K562 (cell line): ENCODE results near the gene RASGEF1C. TPM values are rescaled to one million over a fixed set of nuclear protein-coding genes. Genes with fewer than 3 reads are reported as not detected.
A peak's percentile ranks its signal among the peaks of the same experiment; 100 is the strongest.

Experiments
- CBX3 ChIP-seq, 2 experiments: IDR thresholded peaks; 1 replicate in 1 of 2; 2 replicates in 1 of 2; pipeline ENCODE4 v1.6.1; 2012; ENCODE audit warnings: inconsistent platforms in 2 of 2, low read length in 2 of 2, borderline replicate concordance in 1 of 2, control low read depth in 1 of 2
- CCAR2 ChIP-seq: fragments of 200-400 bp; formaldehyde crosslinking; IDR thresholded peaks from 2 replicates; pipeline ENCODE4 v1.6.1; 2017; ENCODE audit warnings: mild to moderate bottlenecking, low read depth, low read length
- DLX4 ChIP-seq: fragments of 250-450 bp; sonication (Bioruptor Pico); IDR thresholded peaks from 2 replicates; pipeline ENCODE4 v1.6.1; 2021; ENCODE audit warnings: mild to moderate bottlenecking
- ELF4 ChIP-seq: fragments of 450-650 bp; formaldehyde crosslinking; IDR thresholded peaks from 2 replicates; pipeline ENCODE4 v1.4.0; 2022; ENCODE audit warnings: missing genetic modification characterization
- GABPB2 ChIP-seq: fragments of 250-450 bp; sonication (Bioruptor Pico); conservative IDR thresholded peaks from 2 replicates; pipeline ENCODE4 v1.5.1; 2021; ENCODE audit warnings: mild to moderate bottlenecking
- GMEB1 ChIP-seq: fragments of 250-450 bp; sonication (Bioruptor Pico); IDR thresholded peaks from 2 replicates; pipeline ENCODE4 v1.4.0; 2020; ENCODE audit warnings: mild to moderate bottlenecking
- MLLT1 ChIP-seq, 2 experiments: fragments of 450-650 bp; IDR thresholded peaks; 2 replicates each; pipeline ENCODE4 v1.6.1; 2016
- NR3C1 ChIP-seq: sonication (generic); formaldehyde crosslinking; IDR thresholded peaks from 2 replicates; pipeline ENCODE4 v1.8.1; 2022; ENCODE audit warnings: missing genetic modification reagents
- POLR2H ChIP-seq: IDR thresholded peaks from 2 replicates; pipeline ENCODE4 v1.6.1; 2016; ENCODE audit warnings: missing genetic modification characterization, low read depth, mild to moderate bottlenecking, control low read depth, missing compliant biosample characterization, moderate library complexity
- SETDB1 ChIP-seq: IDR thresholded peaks from one replicate; pipeline ENCODE4 v1.6.1; 2012; ENCODE audit warnings: low read length, control low read depth, inconsistent platforms
- SMAD1 ChIP-seq: fragments of 150-350 bp; IDR thresholded peaks from 2 replicates; pipeline ENCODE4 v1.6.1; 2014; ENCODE audit warnings: low read length, low read depth; ENCODE audit not compliant: partially characterized antibody
- SRF ChIP-seq, 2 experiments: fragments of 250-450, 450-650 bp in 1 of 2; sonication (Bioruptor Pico) in 1 of 2; sonication (generic) in 1 of 2; formaldehyde crosslinking; IDR thresholded peaks; 2 replicates each; pipeline versions ENCODE4 v1.5.0 to v1.5.1; 2020 to 2022; ENCODE audit warnings: mild to moderate bottlenecking in 1 of 2, missing genetic modification reagents in 1 of 2
- TAL1 ChIP-seq: fragments of 450-650 bp; IDR thresholded peaks from 2 replicates; pipeline ENCODE4 v1.6.1; 2016; ENCODE audit warnings: mild to moderate bottlenecking
- YY1 ChIP-seq, 3 experiments: IDR thresholded peaks; 2 replicates each; pipeline ENCODE4 v1.6.1; 2011; ENCODE audit warnings: low read length in 2 of 3, mild to moderate bottlenecking in 2 of 3, moderate library complexity in 2 of 3, borderline replicate concordance in 1 of 3, control low read depth in 1 of 3, low read depth in 1 of 3; ENCODE audit not compliant: insufficient read depth in 3 of 3, insufficient replicate concordance in 2 of 3, control insufficient read depth in 1 of 3, insufficient read length in 1 of 3; ENCODE audit errors: extremely low read depth in 1 of 3
- ZBTB12 ChIP-seq: fragments of 250-450 bp; sonication (Bioruptor Pico); IDR thresholded peaks from 2 replicates; pipeline ENCODE4 v1.4.0; 2020
- ZBTB43 ChIP-seq: sonication (generic); formaldehyde crosslinking; IDR thresholded peaks from 2 replicates; pipeline ENCODE4 v1.8.0; 2023; ENCODE audit warnings: mild to moderate bottlenecking, missing genetic modification reagents
- ZFX ChIP-seq: sonication (generic); formaldehyde crosslinking; IDR thresholded peaks from 2 replicates; pipeline ENCODE4 v1.8.0; 2022; ENCODE audit warnings: mild to moderate bottlenecking, missing genetic modification reagents, moderate library complexity
- ZNF239 ChIP-seq: fragments of 250-450 bp; sonication (Bioruptor Pico); IDR thresholded peaks from 2 replicates; pipeline ENCODE4 v1.4.0; 2020; ENCODE audit warnings: mild to moderate bottlenecking
- polyA plus RNA-seq, 8 experiments: library from polyadenylated mRNA; depleted of rRNA in 4 of 8; stranded (reverse) in 5 of 8; unstranded in 3 of 8; fragments of >200 nt; fragmentation: Nextera tagmentation in 2 of 8; fragmentation: Illumina TruSeq in 1 of 8; extraction: Ambion mirVana in 2 of 8; extraction: Trizol in 1 of 8; gene quantifications; 2 replicates each; pipeline versions ENCODE4 v1.2.1 to v1.2.3, GENCODE V29; 2011 to 2014; ENCODE audit warnings: inconsistent platforms in 1 of 8, missing spikeins in 1 of 8
- total RNA-seq, 7 experiments: library from RNA; depleted of rRNA in 6 of 7; stranded (reverse); fragments of >200 nt in 6 of 7; fragmentation: Illumina TruSeq in 2 of 7; extraction: Trizol in 2 of 7; gene quantifications; 2 replicates each; pipeline versions ENCODE4 v1.2.1 to v1.2.3, GENCODE V29; 2011 to 2021; ENCODE audit warnings: low replicate concordance in 1 of 7
- TF ChIP-seq, protein P1 (sequence below): fragments of 450-650 bp; formaldehyde crosslinking; IDR thresholded peaks from 2 replicates; pipeline ENCODE4 v1.4.0; 2020; ENCODE audit warnings: mild to moderate bottlenecking, moderate library complexity

The RASGEF1C gene
- total and polyA plus RNA-seq, 9 of the 15 experiments (the other 6 are each of a cell fraction or from before 2014, with no cell fraction given): 0.04 to 1.1 (median 0.21) TPM; not detected in 4

DNA sequence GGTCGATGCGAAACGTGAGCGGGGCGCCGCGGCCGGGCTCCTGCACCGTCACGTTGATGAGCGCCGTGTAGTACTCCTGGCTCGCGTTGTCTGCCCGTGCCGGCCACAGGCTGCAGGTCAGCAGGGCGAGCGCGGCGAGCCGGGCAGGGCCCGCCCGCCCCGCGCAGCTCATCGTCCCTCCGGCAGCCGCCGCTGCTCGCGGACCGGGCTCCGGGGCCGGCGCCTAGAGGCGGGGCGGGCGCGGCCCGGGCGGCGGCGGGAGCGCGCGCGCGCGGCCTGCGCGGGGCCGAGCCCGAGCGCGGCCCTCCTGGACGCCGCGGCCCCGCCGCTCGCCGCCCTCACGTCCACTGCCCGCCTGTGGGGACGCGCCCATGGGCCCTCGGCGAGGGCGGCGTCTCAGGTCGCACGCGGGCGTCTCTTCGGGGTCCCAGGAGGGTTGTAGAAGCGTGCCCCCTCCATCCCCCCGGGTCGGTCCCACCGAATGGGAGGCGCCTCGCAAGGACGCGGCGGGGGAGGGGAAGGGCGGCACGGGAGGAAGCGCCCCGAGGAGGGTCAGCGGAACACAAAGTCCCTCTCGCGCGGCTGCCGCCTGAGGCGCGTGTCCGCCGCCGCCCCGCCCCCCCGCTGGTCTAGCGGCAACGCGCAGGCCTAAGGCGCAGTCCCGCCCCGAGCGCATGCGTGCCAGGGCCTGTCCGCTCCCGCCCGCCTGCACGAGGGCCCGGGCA is 137.3 kb downstream of the RASGEF1C start, which contains the start of gene RNF130 (continued):
- TF ChIP-seq ZBTB12 (CRISPR knock-in tag) (no peak), YY1 (IDR thresholded peaks at IDR 0.05; ENCODE audit: borderline replicate concordance in 1 of 3, control insufficient read depth in 1 of 3, extremely low read depth in 1 of 3, insufficient read depth in 3 of 3, insufficient read length in 1 of 3, insufficient replicate concordance in 2 of 3, low read depth in 1 of 3, low read length in 2 of 3) (peak in 1 of 3 experiments; percentile 6), ELF4 (CRISPR knock-in tag) (no peak), MLLT1 (IDR thresholded peaks at IDR 0.05) (no peak), NR3C1 (CRISPR knock-in tag) (peak; percentile 96; the same call in 1 of the 2 replicates), SETDB1 (no peak), ZBTB43 (CRISPR knock-in tag) (peak; percentile 94), DLX4 (CRISPR knock-in tag) (no peak), GMEB1 (CRISPR knock-in tag) (peak; percentile 61), ZNF239 (peak; percentile 50; the same call in 1 of the 2 replicates), CCAR2 (no peak), CBX3 (IDR thresholded peaks at IDR 0.05; ENCODE audit: borderline replicate concordance in 1 of 2, low read length in 2 of 2) (peak in 1 of 2 experiments; percentile 99; a peak in 2 of 3 replicates), GABPB2 (CRISPR knock-in tag) (no peak), POLR2H (tag) (no peak; the same call in 1 of the 2 replicates), ZFX (CRISPR knock-in tag) (peak; percentile 96), TAL1 (no peak), SRF (CRISPR knock-in tag; IDR thresholded peaks at IDR 0.05) (0 out of 4 replicates have a peak, but pooled peaks of 1 of the 2 experiments have one; percentile 61), SMAD1 (no peak)
- TF ChIP-seq, protein P1, sequence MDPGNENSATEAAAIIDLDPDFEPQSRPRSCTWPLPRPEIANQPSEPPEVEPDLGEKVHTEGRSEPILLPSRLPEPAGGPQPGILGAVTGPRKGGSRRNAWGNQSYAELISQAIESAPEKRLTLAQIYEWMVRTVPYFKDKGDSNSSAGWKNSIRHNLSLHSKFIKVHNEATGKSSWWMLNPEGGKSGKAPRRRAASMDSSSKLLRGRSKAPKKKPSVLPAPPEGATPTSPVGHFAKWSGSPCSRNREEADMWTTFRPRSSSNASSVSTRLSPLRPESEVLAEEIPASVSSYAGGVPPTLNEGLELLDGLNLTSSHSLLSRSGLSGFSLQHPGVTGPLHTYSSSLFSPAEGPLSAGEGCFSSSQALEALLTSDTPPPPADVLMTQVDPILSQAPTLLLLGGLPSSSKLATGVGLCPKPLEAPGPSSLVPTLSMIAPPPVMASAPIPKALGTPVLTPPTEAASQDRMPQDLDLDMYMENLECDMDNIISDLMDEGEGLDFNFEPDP (CRISPR knock-in tag): no peak
